ENCODE data around the gene ORC6.

Gene ORC6

DNA sequence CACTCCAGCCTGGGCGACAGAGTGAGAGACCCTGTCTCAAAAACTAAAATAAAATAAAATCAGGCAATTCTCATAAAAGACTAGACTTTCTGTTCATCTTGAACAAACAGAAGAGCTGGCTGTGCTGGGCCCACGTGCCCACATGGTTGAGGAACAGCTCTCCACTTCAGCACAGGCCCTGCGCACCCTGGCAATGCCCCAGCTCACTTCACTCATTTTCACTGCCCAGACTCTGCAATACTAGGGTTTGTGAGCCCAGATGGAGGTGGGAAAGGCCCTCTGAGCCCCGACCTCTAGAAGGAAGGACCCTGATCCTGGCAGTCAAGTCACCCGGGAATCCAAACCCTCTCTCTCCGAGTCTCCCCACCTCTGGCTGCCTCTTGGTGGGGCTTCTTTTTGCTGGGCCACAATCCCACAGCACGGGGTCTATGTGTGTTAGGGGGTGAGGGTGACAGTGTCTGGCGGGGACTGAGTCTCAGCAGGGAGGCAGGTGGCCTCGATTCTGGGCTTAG, 43.9 kb downstream of the ORC6 start:
- DNase-seq = no peak

DNA sequence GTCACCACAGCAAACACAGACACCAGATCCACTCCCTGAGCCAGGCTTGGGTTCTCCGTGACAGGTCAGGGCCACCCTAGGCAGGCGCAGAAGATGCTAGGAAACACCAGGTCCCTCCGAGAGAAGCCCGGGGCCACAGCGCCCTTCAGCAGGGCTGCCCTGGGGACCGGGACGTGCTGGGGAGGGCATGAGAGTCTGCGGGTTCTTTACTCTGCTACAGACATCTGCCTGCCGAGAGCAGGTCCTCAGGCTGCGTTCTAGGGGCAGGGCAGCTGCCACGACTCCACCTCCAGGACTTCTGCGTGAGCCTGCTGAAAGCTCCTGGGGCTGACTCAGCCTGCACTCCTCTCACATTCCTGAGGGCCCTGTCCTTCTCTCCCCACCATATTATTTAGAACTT, 47.2 kb downstream of the ORC6 start:
- DNase-seq = no peak

DNA sequence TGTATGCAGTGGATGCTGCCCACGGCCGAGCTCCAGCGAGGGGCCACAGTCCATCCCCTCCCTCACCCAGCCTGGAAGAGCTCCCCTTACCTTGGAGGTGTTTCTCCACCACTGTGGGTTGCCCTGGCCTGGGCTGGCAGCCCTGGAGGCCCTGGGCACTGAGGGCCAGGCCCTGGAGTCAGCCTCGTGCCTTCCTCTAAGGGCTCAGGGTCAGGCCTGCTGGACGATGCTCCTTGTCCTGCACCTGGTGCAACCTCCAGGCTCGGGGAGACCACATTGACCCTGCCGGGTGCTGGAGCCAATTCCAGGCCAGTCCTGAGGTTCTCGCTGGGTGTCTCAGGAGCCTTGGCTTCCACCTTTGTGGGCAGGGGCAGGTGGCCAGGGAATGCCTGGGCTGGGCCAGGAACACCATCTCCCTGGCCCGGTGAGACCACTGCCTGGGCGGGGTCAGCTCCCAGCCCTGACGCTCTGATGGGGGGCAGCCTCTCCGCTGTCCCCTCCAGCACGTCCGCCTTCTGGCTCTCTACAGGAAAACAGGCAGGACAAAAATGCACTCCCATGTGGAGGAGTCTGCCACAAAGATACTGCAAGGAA, 48.3 kb downstream of the ORC6 start:
- no peak for DNase-seq

DNA sequence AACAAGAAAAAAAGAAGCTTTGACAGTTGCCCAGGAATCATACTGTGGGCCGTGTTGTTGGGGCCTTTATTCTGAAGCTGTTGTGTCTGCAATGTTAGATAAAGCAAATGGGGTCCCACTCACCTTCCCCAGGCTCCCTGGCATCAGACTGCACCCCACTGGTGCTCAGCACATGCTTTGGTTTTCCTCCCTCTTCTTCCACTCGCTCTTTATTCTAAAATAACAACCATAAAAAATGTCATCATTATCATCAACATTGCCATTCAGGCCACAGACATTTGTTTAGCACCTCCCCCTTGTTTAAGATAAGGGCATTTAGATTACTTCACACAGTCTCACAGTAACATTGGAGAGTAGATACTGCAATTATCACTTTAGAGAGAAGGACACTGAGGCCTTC, 50.5 kb downstream of the ORC6 start:
- no peak for DNase-seq

DNA sequence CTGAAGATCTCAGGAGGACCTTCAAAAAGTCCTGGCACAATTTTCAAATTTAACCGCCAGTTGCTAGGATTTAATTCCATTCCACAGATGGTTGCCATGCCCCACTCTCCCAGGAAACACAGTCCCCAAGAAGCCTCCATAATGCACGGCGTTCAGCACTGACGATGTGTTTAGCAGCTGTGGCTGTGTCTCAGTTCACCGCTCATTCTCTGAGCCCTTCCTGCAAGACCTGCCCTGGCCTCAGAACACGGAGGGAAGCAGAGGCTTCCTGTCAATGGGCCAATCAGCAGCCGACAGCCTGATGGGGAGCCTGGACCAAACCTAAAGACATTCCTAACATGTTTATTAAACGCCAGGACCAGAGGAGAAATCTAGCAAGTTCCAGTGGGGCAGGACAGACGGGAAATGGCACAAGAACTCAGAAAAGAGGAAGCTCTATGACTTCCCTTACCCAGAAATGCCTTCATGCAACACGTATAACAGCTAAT, 53.8 kb downstream of the ORC6 start:
- peak; percentile 46 to 52 for DNase-seq

DNA sequence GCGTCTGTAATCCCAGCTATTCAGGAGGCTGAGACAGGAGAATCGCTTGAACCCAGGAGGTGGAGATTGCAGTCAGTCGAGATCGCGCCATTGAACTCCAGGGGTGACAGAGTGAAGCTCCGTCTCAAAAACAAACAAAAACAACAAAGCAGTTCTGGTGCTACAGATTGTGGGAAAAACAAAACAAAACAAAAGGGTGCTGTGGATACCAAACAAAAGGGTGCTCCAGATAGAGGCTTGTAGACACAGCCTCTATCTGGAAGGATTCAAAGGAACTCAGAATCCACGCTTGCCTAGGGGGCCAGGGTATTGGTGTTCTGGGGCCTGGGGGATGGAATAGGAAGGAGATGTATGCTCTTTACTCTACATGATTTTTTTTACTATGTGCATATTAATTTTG, 56.2 kb downstream of the ORC6 start:
- no peak for DNase-seq

DNA sequence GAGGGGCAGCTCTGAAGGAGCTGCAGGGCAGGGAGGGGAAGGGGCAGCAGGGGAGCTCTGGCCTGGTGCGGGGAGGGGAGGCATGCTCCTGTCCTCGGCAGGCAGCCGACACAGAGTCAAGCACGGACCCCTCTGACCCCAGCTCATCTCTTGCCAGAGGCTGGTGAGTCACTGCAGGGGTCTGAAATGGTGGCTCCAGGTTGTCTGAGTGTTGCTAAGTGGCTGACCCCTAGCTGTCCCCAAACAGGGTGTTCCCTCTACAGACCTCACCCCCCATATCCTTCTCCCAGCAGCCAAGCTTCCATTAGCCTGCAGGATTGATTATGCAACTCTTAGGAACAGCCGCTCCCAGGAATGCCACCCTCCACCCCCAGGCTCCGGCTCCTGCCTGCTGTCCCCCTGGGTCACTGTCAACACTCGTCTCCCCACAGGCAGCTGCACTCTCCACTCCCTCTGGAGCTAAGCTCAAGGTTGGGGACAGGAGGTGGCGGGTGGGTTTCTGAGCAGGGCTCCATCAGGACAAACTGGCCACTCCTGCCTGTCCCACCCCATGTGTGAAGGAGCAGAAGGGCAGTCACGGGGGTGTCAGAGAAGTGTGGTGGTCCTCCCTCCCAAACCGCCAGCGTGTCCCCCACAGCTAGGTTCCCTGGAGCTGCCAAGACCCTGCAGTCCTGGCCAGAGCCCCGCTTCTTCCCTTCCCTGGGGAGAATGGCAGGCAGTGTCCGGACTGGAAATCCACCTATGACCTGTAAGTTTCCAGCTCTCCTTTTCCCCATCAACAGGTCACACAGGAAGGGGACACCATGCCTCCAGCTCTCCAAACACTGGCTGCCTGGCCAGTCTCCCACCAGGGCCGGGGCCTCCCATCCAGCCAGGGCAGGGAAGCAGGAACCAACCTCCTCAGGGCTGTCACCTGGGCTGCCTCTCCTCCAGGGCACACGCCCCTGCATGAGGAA, 57.6 kb downstream of the ORC6 start:
- no peak for DNase-seq
